ENCODE measurements around the gene B3GNT3. TPM values are rescaled to one million over a fixed set of nuclear protein-coding genes. Genes with fewer than 3 reads are reported as not detected.
A peak's percentile ranks its signal among the peaks of the same experiment; 100 is the strongest.

The B3GNT3 gene
- total and polyA plus RNA-seq, 9 donors: 0.25 to 0.79 (median 0.37) TPM; not detected in 2

- peak overlapping the region; percentile 28 for H3K4me3 ChIP-seq
- no peaks in the 10 kb centered on the region for H3K27me3 ChIP-seq
- no peaks in the 10 kb centered on the region for H3K36me3 ChIP-seq
- peaks cover 7% of the 10 kb centered on the region for H3K4me1 ChIP-seq (ENCODE audit: insufficient read depth)
- H3K9me3 ChIP-seq: no peaks in the 10 kb centered on the region
- peak; percentile 44 to 74 (median 63) for DNase-seq
- peak overlapping the region; percentile 87 to 92 for H3K27ac ChIP-seq
- 16 to 18% (median 17%) methylated on average over 19 to 20 of the region's 20 CpGs for WGBS, 3 donors
- intact Hi-C loops (cut with DNase I): no loop called here
- no peak for TF ChIP-seq EP300 (IDR thresholded peaks at IDR 0.05)
- no peak for TF ChIP-seq CTCF (IDR thresholded peaks at IDR 0.05)
- TF ChIP-seq POLR2A (IDR thresholded peaks at IDR 0.05): no peak
These were observed 47.8 kb downstream of the B3GNT3 start for GRCh38 chr19:17842663-17843291.

GRCh38 chr19:17843292-17843827 is 48.4 kb downstream of the B3GNT3 start:
- no peak for TF ChIP-seq EP300 (IDR thresholded peaks at IDR 0.05)
- no peak for TF ChIP-seq CTCF (IDR thresholded peaks at IDR 0.05)
- no peak for TF ChIP-seq POLR2A (IDR thresholded peaks at IDR 0.05)
- no peaks in the 10 kb centered on the region for H3K36me3 ChIP-seq
- H3K27me3 ChIP-seq: no peaks in the 10 kb centered on the region
- WGBS, 3 donors: 71 to 82% (median 79%) methylated on average over 9 of the region's 9 CpGs
- peaks cover 12% of the 10 kb centered on the region for H3K4me1 ChIP-seq (ENCODE audit: insufficient read depth)
- H3K9me3 ChIP-seq: no peaks in the 10 kb centered on the region
- no peak for DNase-seq
- intact Hi-C loops (cut with DNase I): no loop called here
- H3K4me3 ChIP-seq: no peak overlapping the region
- peak overlapping the region; percentile 87 to 92 for H3K27ac ChIP-seq

- H3K4me1 ChIP-seq (ENCODE audit: insufficient read depth): peaks cover 12% of the 10 kb centered on the region
- no peak for DNase-seq
- H3K36me3 ChIP-seq: no peaks in the 10 kb centered on the region
- H3K4me3 ChIP-seq: no peak overlapping the region
- H3K27me3 ChIP-seq: no peaks in the 10 kb centered on the region
- no peak for TF ChIP-seq CTCF (IDR thresholded peaks at IDR 0.05)
- 71 to 79% (median 74%) methylated on average over 14 of the region's 14 CpGs for WGBS, 3 donors
- H3K27ac ChIP-seq: no peak overlapping the region
- intact Hi-C loops (cut with DNase I): no loop called here
- no peaks in the 10 kb centered on the region for H3K9me3 ChIP-seq
These were observed 49.1 kb downstream of the B3GNT3 start for GRCh38 chr19:17843908-17844490.

- intact Hi-C loops (cut with DNase I): no loop called here
- no peaks in the 10 kb centered on the region for H3K36me3 ChIP-seq
- H3K4me1 ChIP-seq (ENCODE audit: insufficient read depth): peaks cover 12% of the 10 kb centered on the region
- no peak overlapping the region for H3K27ac ChIP-seq
- H3K27me3 ChIP-seq: no peaks in the 10 kb centered on the region
- TF ChIP-seq CTCF (IDR thresholded peaks at IDR 0.05): no peak
- TF ChIP-seq POLR2A (IDR thresholded peaks at IDR 0.05): no peak
- no peak for TF ChIP-seq EP300 (IDR thresholded peaks at IDR 0.05)
- DNase-seq: no peak
- H3K9me3 ChIP-seq: no peaks in the 10 kb centered on the region
- no peak overlapping the region for H3K4me3 ChIP-seq
- WGBS, 3 donors: 90 to 92% (median 92%) methylated on average over 8 of the region's 8 CpGs
These were observed 51.2 kb downstream of the B3GNT3 start for GRCh38 chr19:17846146-17846545.

Measured in ovary (tissue), 9 donors.